Ishikawa (cell line): ENCODE measurements around the gene SDK1.

Source experiments
- CEBPB ChIP-seq: IDR thresholded peaks from 2 replicates; pipeline ENCODE4 v1.6.1; 2012
- CREB1 ChIP-seq: IDR thresholded peaks from 2 replicates; pipeline ENCODE4 v1.6.1; 2012; ENCODE audit warnings: low read depth
- EGR1 ChIP-seq: IDR thresholded peaks from 2 replicates; pipeline ENCODE4 v1.6.1; 2012
- EP300 ChIP-seq: IDR thresholded peaks from 2 replicates; pipeline ENCODE4 v1.6.1; 2012; ENCODE audit warnings: borderline replicate concordance
- FOXM1 ChIP-seq: IDR thresholded peaks from 2 replicates; pipeline ENCODE4 v1.6.1; 2012; ENCODE audit warnings: low read depth, borderline replicate concordance
- NFIC ChIP-seq: IDR thresholded peaks from 2 replicates; pipeline ENCODE4 v1.6.1; 2012
- RAD21 ChIP-seq: IDR thresholded peaks from 2 replicates; pipeline ENCODE4 v1.6.1; 2012; ENCODE audit warnings: low read depth
- REST ChIP-seq: IDR thresholded peaks from 2 replicates; pipeline ENCODE4 v1.6.1; 2012; ENCODE audit warnings: low read depth, mild to moderate bottlenecking
- TAF1 ChIP-seq: IDR thresholded peaks from 2 replicates; pipeline ENCODE4 v1.6.1; 2012; ENCODE audit warnings: low read depth, mild to moderate bottlenecking
- TCF12 ChIP-seq: IDR thresholded peaks from 2 replicates; pipeline ENCODE4 v1.6.1; 2012; ENCODE audit warnings: low read depth
- TEAD4 ChIP-seq: IDR thresholded peaks from 2 replicates; pipeline ENCODE4 v1.6.1; 2012
- USF1 ChIP-seq: IDR thresholded peaks from 2 replicates; pipeline ENCODE4 v1.6.1; 2012
- YY1 ChIP-seq: IDR thresholded peaks from 2 replicates; pipeline ENCODE4 v1.6.1; 2012; ENCODE audit warnings: low read depth
- ZBTB7A ChIP-seq: IDR thresholded peaks from 2 replicates; pipeline ENCODE4 v1.6.1; 2012; ENCODE audit warnings: low read depth
- TF ChIP-seq, protein P1 (sequence below): IDR thresholded peaks from 2 replicates; pipeline ENCODE4 v1.6.1; 2012

The SDK1 gene

GRCh38 chr7:3480197-3480596 lies 179.1 kb downstream of the SDK1 start:
- no peak for TF ChIP-seq NFIC
- TF ChIP-seq RAD21 = no peak
- TF ChIP-seq EGR1 = no peak
- TF ChIP-seq, protein P1, sequence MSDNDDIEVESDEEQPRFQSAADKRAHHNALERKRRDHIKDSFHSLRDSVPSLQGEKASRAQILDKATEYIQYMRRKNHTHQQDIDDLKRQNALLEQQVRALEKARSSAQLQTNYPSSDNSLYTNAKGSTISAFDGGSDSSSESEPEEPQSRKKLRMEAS = no peak
- TF ChIP-seq USF1 = no peak
- no peak for TF ChIP-seq CREB1
- TF ChIP-seq TAF1 = no peak
- no peak for TF ChIP-seq EP300
- TF ChIP-seq FOXM1 = no peak
- TF ChIP-seq REST = no peak
- TF ChIP-seq YY1 = no peak
- no peak for TF ChIP-seq TEAD4
- no peak for TF ChIP-seq CEBPB
- no peak for TF ChIP-seq ZBTB7A
- TF ChIP-seq TCF12 = no peak

- TF ChIP-seq CREB1 (no peak), YY1 (no peak), RAD21 (no peak), TAF1 (no peak), TCF12 (no peak), EGR1 (no peak), USF1 (no peak), NFIC (no peak), ZBTB7A (no peak), REST (no peak), EP300 (no peak), FOXM1 (no peak), TEAD4 (no peak), CEBPB (no peak)
- TF ChIP-seq, protein P1 = no peak
Measured at GRCh38 chr7:3481435-3481834, 180.4 kb downstream of the SDK1 start.

DNA sequence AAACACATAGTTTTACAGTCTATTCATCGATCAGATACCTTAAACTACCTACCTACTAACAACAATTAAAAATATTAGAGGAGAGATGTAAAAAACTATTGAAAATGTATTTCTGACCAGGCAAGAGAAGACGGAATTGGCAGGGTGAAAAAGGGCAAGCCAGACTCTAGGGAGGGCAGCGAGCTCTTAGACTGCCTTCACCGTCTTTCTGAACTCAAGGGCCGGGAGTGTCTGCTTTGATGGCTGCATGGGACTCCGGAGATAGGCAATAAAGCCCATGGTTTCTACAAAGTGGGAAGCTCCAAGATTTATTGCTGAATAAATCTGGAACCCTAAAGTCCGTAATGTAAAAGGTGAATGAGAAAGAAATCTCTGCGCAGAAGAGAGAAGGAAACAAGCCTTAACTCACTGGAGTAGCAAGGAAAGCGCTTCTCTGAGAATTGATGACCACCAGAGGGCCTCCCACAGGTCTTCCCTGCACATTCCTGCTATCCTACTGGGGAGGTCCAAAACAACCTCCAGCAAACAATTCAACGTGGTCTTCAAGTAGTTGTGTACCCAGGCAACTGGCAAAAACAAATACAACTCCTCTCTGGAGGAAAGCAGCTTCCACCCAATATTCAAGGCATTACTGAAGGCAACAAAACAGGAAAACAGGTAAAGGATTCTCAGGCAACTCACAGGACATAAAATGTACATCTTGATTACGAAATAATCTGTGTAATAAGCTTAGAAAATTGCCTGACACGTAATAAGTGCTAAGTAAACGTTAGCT lies 181.3 kb downstream of the SDK1 start:
- TF ChIP-seq TEAD4 = no peak
- TF ChIP-seq TAF1 = no peak

DNA sequence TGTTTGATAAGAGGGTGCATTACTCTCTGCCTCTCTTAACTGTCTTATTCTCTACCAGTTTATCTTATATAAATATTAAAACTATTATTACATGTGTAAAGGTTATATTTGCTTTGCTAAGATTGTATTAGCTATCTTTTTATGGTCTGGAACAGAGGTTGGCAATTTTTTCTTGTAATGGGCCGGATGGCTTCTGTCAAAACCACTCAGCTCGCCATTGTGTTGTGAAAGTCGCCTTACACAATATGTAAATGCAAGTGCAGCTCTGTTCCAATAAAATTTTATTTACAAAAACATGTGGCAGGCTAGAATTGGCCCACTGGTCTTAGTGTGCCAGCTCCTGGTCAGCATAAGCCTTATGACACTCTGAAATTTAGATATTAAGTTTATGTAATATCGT lies 185.8 kb downstream of the SDK1 start:
- TF ChIP-seq REST (no peak), EP300 (no peak), RAD21 (no peak)

DNA sequence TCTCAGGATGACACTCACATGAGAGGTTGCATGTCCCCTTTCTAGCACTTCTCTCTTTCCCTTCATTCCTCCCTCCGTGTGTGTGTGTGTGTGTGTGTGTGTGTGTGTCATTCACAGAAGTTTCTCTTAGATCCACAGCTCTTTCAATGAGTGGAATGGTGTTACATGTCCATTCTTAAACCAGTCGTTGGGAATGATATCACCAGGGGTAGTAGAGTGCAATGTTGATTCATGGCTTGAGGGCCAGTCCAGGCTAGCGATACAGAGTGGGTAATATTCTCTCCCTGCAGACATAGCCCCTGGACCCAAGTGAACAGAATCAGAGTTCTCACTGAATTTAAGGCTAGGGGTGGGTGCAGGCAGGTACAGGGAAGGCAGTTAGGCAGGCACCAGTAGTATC lies 187.8 kb downstream of the SDK1 start:
- TF ChIP-seq TCF12 (no peak), USF1 (no peak), CEBPB (no peak), ZBTB7A (no peak), YY1 (no peak), FOXM1 (no peak), EGR1 (no peak), RAD21 (no peak), EP300 (no peak), REST (no peak), CREB1 (no peak), TEAD4 (no peak), TAF1 (no peak), NFIC (no peak)
- TF ChIP-seq, protein P1 = no peak
